ENCODE results near the gene VWA3B.

DNA sequence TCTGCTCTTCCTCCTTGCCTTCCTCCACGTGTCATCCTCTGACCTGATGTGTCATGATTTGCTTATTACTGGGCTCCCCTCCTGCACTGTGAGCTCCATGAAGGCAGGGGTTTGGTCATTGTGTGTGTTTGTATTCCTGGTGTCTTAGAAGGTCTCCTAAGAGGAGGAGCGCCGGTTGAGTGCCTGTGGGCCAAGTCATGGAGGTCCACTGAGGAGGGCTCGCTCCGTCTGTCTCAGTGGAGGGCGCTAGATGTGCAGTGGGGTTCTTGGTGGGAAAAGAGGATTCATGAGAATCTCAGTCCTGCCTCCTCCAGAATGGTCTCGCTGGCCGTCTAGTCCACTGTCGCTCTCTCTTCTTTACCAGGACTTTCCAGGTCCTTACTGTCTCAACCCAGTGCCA lies 100.2 kb downstream of the VWA3B start:
- TF ChIP-seq ZC3H10 (CRISPR knock-in tag; IDR thresholded peaks at IDR 0.05) (no peak), ARNTL (CRISPR knock-in tag; IDR thresholded peaks at IDR 0.05; ENCODE audit: borderline replicate concordance, low read depth) (no peak), ZNF565 (CRISPR knock-in tag; conservative IDR thresholded peaks at IDR 0.05; ENCODE audit: low read depth) (no peak), TCF4 (CRISPR knock-in tag; IDR thresholded peaks at IDR 0.05; ENCODE audit: borderline replicate concordance) (no peak)

All from SK-N-SH treated with all-trans-retinoic acid at 6 μM for 48 hours (cell line).